ENCODE results near the gene PHLDA3.
"Not testable (repeated sequence)": the region's sequence is repeated elsewhere in the genome, so short reads cannot be mapped to it uniquely, and the experiment has no call there.

Gene PHLDA3

GRCh38 chr1:201485184-201485774 is 16.3 kb upstream of the PHLDA3 start:
- no peak for DNase-seq

GRCh38 chr1:201483373-201483949 is 14.5 kb upstream of the PHLDA3 start:
- no peak for DNase-seq

GRCh38 chr1:201482755-201483154 is 13.8 kb upstream of the PHLDA3 start:
- no peak for DNase-seq

GRCh38 chr1:201481761-201482493 is 12.9 kb upstream of the PHLDA3 start:
- peak; percentile 90 for DNase-seq

GRCh38 chr1:201481004-201481380 is 12.0 kb upstream of the PHLDA3 start:
- no peak for DNase-seq

- peak; percentile 78 for DNase-seq
These were observed 11.4 kb upstream of the PHLDA3 start for GRCh38 chr1:201480231-201481003.

- no peak for DNase-seq
These were observed 10.3 kb upstream of the PHLDA3 start for GRCh38 chr1:201479201-201479730.

- not testable (repeated sequence) for DNase-seq
These were observed 9.7 kb upstream of the PHLDA3 start for GRCh38 chr1:201478666-201479065.

GRCh38 chr1:201476670-201477344 is 7.8 kb upstream of the PHLDA3 start:
- no peak for DNase-seq

- DNase-seq = no peak
These were observed 7.1 kb upstream of the PHLDA3 start for GRCh38 chr1:201475915-201476669.

- DNase-seq = no peak
These were observed 6.1 kb upstream of the PHLDA3 start for GRCh38 chr1:201475130-201475529.

GRCh38 chr1:201473296-201473695 is 4.3 kb upstream of the PHLDA3 start:
- no peak for DNase-seq

- DNase-seq = not testable (repeated sequence)
These were observed 3.3 kb upstream of the PHLDA3 start for GRCh38 chr1:201472321-201472720.

- no peak for DNase-seq
These were observed 2.8 kb upstream of the PHLDA3 start for GRCh38 chr1:201471772-201472171.

- no peak for DNase-seq
These were observed 1.6 kb upstream of the PHLDA3 start for GRCh38 chr1:201470581-201470980.

GRCh38 chr1:201469645-201470074 is 672 bp upstream of the PHLDA3 start:
- no peak for DNase-seq

- no peak for DNase-seq
These were observed 516 bp downstream of the PHLDA3 start for GRCh38 chr1:201468501-201468843.

- no peak for DNase-seq
These were observed 2.5 kb downstream of the PHLDA3 start for GRCh38 chr1:201466492-201466891.

- DNase-seq = no peak
These were observed 3.2 kb downstream of the PHLDA3 start for GRCh38 chr1:201465698-201466290.

GRCh38 chr1:201463071-201463552 is 5.9 kb downstream of the PHLDA3 start:
- no peak for DNase-seq

- no peak for DNase-seq
These were observed 7.1 kb downstream of the PHLDA3 start for GRCh38 chr1:201461645-201462441.
